ENCODE measurements around the gene ODAD3. TPM values are rescaled to one million over a fixed set of nuclear protein-coding genes. Genes with fewer than 3 reads are reported as not detected.
"Not testable (repeated sequence)": the region's sequence is repeated elsewhere in the genome, so short reads cannot be mapped to it uniquely, and the experiment has no call there.

ODAD3 gene
- total and polyA plus RNA-seq, 2 donors (not counting 1 experiment from before 2014, with no cell fraction given): 0.18 to 0.62 TPM

DNA sequence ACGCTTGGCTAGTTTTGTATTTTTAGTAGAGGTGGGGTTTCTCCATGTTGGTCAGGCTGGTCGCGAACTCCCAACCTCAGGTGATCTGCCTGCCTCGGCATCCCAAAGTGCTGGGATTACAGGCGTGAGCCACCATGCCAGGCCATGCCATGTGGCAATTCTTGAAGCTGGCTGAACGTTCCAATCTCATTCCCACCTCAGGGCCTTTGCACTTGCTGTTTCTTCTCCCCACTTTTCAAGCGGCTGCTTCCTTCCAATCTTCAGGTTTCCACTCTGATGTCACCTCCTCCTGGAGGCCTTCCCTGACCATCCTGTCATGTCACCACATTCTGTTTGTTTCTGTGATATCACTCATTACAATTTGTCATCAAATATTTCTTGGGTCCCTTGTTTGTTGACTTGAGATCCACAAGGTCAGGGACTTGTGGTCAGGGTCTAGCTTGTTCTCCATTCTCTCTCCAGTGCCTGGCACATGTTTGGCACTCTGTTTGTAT lies 55.0 kb downstream of the ODAD3 start:
- Histone ChIP-seq H3K27ac (ENCODE audit: low read length in 2 of 2) (peak overlapping the region; percentile 87 to 93), H3K9me3 (ENCODE audit: control extremely low read depth in 1 of 3, control insufficient read depth in 2 of 3, insufficient read depth in 1 of 3, low read length in 2 of 3) (peaks cover 0 to 11% (median 0%) of the 10 kb centered on the region in 3 donors), H3K79me2 (ENCODE audit: control insufficient read depth, insufficient read depth, low read length) (peaks cover 16% of the 10 kb centered on the region), H3K4me1 (ENCODE audit: control insufficient read depth in 2 of 2, insufficient read depth in 2 of 2, low read length in 2 of 2) (peaks cover 52 to 64% of the 10 kb centered on the region in 2 donors), H3K9ac (ENCODE audit: low read length) (peak overlapping the region; percentile 68), H3K36me3 (replicated peaks in 1 of 2; ENCODE audit: control extremely low read depth in 1 of 2, control insufficient read depth in 1 of 2, extremely low read depth in 1 of 2, insufficient read depth in 2 of 2, low read length in 1 of 2) (no peaks in the 10 kb centered on the region), H3K27me3 (replicated peaks in 1 of 4; ENCODE audit: control extremely low read depth in 1 of 4, control insufficient read depth in 3 of 4, insufficient read depth in 4 of 4, low read length in 3 of 4) (peaks cover 0 to 6% (median 2%) of the 10 kb centered on the region in 4 experiments), H3K4me3 (ENCODE audit: control extremely low read depth in 1 of 5, extremely low read depth in 1 of 5, insufficient read depth in 1 of 5, low read depth in 2 of 5, low read length in 4 of 5) (no peak overlapping the region), H4K20me1 (ENCODE audit: control insufficient read depth, insufficient read depth, low read length, poor library complexity, severe bottlenecking) (no peaks in the 10 kb centered on the region), H2AFZ (ENCODE audit: insufficient read depth, low read depth, low read length, poor library complexity, severe bottlenecking) (peak overlapping the region; percentile 81), H3K4me2 (replicated peaks; ENCODE audit: low read depth, low read length, poor library complexity, severe bottlenecking) (peak overlapping the region; percentile 91)
- 91% methylated on average over 6 of the region's 7 CpGs for WGBS (ENCODE audit: insufficient coverage)
- ATAC-seq (ENCODE audit: low read depth) (no peak), DNase-seq (no peak)
- ChIA-PET CTCF (interaction anchor here (0.9 to 4.0 kb wide), 11 partner anchors 31 to 208 kb away, joined by 3 to 41 read pairs (median 14); partner anchors contain the start of genes ODAD3, PRKCSH, RAB3D and RGL3), POLR2A (no interaction called here)
- Mint-ChIP-seq H3K27me3 (no peaks in the 10 kb centered on the region), H3K4me3 (peak overlapping the region; percentile 94), H3K9me3 (ENCODE audit: insufficient read depth) (no peaks in the 10 kb centered on the region), H3K4me1 (peaks cover 48% of the 10 kb centered on the region), H3K27ac (peak overlapping the region; percentile 95)
- TF ChIP-seq, protein P1, sequence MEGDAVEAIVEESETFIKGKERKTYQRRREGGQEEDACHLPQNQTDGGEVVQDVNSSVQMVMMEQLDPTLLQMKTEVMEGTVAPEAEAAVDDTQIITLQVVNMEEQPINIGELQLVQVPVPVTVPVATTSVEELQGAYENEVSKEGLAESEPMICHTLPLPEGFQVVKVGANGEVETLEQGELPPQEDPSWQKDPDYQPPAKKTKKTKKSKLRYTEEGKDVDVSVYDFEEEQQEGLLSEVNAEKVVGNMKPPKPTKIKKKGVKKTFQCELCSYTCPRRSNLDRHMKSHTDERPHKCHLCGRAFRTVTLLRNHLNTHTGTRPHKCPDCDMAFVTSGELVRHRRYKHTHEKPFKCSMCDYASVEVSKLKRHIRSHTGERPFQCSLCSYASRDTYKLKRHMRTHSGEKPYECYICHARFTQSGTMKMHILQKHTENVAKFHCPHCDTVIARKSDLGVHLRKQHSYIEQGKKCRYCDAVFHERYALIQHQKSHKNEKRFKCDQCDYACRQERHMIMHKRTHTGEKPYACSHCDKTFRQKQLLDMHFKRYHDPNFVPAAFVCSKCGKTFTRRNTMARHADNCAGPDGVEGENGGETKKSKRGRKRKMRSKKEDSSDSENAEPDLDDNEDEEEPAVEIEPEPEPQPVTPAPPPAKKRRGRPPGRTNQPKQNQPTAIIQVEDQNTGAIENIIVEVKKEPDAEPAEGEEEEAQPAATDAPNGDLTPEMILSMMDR (IDR thresholded peaks at IDR 0.05): no peak
- no peak for TF ChIP-seq EZH2 (IDR thresholded peaks at IDR 0.05; ENCODE audit: borderline replicate concordance, insufficient read depth, low read depth, low read length, poor library complexity, severe bottlenecking)
- intact Hi-C loops (cut with micrococcal nuclease): loop anchor here (2.0 to 10.0 kb wide), 2 partner anchors 85 to 1565 kb away; partner anchors contain the start of gene FBXL12

DNA sequence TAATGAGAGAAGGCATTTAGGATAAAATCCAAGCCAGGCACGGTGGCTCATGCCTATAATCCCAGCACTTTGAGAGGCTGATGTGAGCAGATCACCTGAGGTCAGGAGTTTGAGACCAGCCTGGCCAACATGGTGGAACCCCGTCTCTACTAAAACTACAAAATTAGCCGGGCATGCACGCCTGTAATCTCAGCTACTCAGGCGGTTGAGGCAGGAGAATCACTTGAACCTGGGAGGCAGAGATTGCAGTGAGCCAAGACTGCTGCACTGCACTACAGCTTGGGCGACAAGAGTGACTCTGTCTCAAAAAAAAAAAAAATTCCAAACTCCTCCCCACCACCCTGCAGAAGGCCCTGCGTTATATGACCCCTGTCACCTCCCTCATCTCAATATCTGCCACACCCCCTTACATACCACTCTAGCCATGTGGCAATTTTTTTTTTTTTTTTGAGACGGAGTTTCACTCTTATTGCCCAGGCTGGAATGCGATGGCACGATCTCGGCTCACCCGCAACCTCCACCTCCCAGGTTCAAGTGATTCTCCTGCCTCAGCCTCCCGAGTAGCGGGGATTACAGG lies 55.6 kb downstream of the ODAD3 start:
- H3K4me1 ChIP-seq (ENCODE audit: control insufficient read depth in 2 of 2, insufficient read depth in 2 of 2, low read length in 2 of 2): peaks cover 52 to 64% of the 10 kb centered on the region in 2 donors
- not testable (repeated sequence) for H3K9me3 Mint-ChIP-seq (ENCODE audit: insufficient read depth)

More for the DNA sequence above, 55.6 kb downstream of the ODAD3 start:
- H3K27me3 ChIP-seq (replicated peaks in 1 of 4; ENCODE audit: control extremely low read depth in 1 of 4, control insufficient read depth in 3 of 4, insufficient read depth in 4 of 4, low read length in 3 of 4); H3K4me3 Mint-ChIP-seq; ATAC-seq (ENCODE audit: low read depth); H2AFZ ChIP-seq (ENCODE audit: insufficient read depth, low read depth, low read length, poor library complexity, severe bottlenecking); H3K27me3 Mint-ChIP-seq; H4K20me1 ChIP-seq (ENCODE audit: control insufficient read depth, insufficient read depth, low read length, poor library complexity, severe bottlenecking); H3K36me3 ChIP-seq (replicated peaks in 1 of 2; ENCODE audit: control extremely low read depth in 1 of 2, control insufficient read depth in 1 of 2, extremely low read depth in 1 of 2, insufficient read depth in 2 of 2, low read length in 1 of 2); H3K4me2 ChIP-seq (replicated peaks; ENCODE audit: low read depth, low read length, poor library complexity, severe bottlenecking); H3K27ac ChIP-seq (ENCODE audit: low read length in 2 of 2); POLR2A ChIA-PET; DNase-seq; H3K4me3 ChIP-seq (ENCODE audit: control extremely low read depth in 1 of 5, extremely low read depth in 1 of 5, insufficient read depth in 1 of 5, low read depth in 2 of 5, low read length in 4 of 5); H3K9ac ChIP-seq (ENCODE audit: low read length): not testable (repeated sequence)
- CTCF ChIA-PET: interaction anchor here (1.0 to 4.0 kb wide), 7 partner anchors 31 to 103 kb away, joined by 3 to 41 read pairs (median 17); partner anchors contain the start of genes RAB3D and RGL3
- peaks cover 0 to 11% (median 0%) of the 10 kb centered on the region in 3 donors for H3K9me3 ChIP-seq (ENCODE audit: control extremely low read depth in 1 of 3, control insufficient read depth in 2 of 3, insufficient read depth in 1 of 3, low read length in 2 of 3)
- peaks cover 16% of the 10 kb centered on the region for H3K79me2 ChIP-seq (ENCODE audit: control insufficient read depth, insufficient read depth, low read length)
- H3K4me1 Mint-ChIP-seq: peaks cover 43% of the 10 kb centered on the region
- WGBS (ENCODE audit: insufficient coverage): 100% methylated on average over 4 of the region's 14 CpGs
- peak overlapping the region; percentile 3 for H3K27ac Mint-ChIP-seq
- intact Hi-C loops (cut with micrococcal nuclease): loop anchor here (10.0 kb wide), 1 partner anchor 1565 kb away; the partner anchor contains the start of gene FBXL12
